Fibroblast of the aortic adventitia (primary cell): ENCODE results near the gene LRBA. TPM values are rescaled to one million over a fixed set of nuclear protein-coding genes. Genes with fewer than 3 reads are reported as not detected.

ENCODE experiments used
- DNase-seq: peaks from one replicate; pipeline ENCODE4 v3.0.0-alpha.2; 2010; ENCODE audit warnings: low read depth
- H3K4me3 ChIP-seq: 2 replicates; pipeline ENCODE4 v1.5.1; 2011; ENCODE audit warnings: low read depth, mild to moderate bottlenecking, control low read depth, low read length, moderate library complexity
- total RNA-seq: library from RNA; depleted of rRNA; stranded (reverse); fragments of >200 nt; gene quantifications from 2 replicates; pipeline ENCODE4 v1.2.3, GENCODE V29; 2012; ENCODE audit warnings: low replicate concordance
- TF ChIP-seq, protein P1 (sequence below): IDR thresholded peaks from 2 replicates; pipeline ENCODE4 v1.5.1; 2011; ENCODE audit warnings: mild to moderate bottlenecking, low read length, control low read depth, inconsistent platforms; ENCODE audit not compliant: insufficient read depth

The LRBA gene
- total RNA-seq, 1 donor: 45.8 TPM

DNA sequence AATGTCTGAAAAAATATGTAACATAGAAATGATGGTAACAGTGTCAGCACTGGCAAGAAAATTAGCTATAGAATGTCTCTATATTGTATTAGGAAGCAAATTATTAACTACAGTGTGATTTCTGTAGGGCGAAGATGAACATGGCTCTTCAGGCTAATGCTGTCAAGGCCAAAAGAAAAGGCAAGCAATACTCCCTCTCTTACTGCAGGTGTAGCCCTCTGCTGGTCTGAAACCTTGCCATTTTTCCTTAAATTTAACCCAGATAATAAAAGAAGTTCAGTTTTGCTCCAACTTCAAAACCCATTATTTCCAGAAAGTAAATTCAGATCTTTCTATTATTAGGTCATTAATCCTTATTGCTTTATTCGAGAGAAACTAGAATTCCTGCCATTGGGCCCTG lies 215.9 kb downstream of the LRBA start:
- H3K4me3 ChIP-seq: no peak overlapping the region
- peak; percentile 2 for DNase-seq
- TF ChIP-seq, protein P1, sequence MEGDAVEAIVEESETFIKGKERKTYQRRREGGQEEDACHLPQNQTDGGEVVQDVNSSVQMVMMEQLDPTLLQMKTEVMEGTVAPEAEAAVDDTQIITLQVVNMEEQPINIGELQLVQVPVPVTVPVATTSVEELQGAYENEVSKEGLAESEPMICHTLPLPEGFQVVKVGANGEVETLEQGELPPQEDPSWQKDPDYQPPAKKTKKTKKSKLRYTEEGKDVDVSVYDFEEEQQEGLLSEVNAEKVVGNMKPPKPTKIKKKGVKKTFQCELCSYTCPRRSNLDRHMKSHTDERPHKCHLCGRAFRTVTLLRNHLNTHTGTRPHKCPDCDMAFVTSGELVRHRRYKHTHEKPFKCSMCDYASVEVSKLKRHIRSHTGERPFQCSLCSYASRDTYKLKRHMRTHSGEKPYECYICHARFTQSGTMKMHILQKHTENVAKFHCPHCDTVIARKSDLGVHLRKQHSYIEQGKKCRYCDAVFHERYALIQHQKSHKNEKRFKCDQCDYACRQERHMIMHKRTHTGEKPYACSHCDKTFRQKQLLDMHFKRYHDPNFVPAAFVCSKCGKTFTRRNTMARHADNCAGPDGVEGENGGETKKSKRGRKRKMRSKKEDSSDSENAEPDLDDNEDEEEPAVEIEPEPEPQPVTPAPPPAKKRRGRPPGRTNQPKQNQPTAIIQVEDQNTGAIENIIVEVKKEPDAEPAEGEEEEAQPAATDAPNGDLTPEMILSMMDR: peak; percentile 20

GRCh38 chr4:150794706-150795105 lies 220.4 kb downstream of the LRBA start:
- peak; percentile 4 for DNase-seq
- TF ChIP-seq, protein P1: no peak

GRCh38 chr4:150789864-150790263 lies 225.2 kb downstream of the LRBA start:
- no peak for DNase-seq
- TF ChIP-seq, protein P1: no peak
- no peak overlapping the region for H3K4me3 ChIP-seq

More at GRCh38 chr4:150794706-150795105, 220.4 kb downstream of the LRBA start:
- no peak overlapping the region for H3K4me3 ChIP-seq

- DNase-seq: no peak
- TF ChIP-seq, protein P1: no peak
- H3K4me3 ChIP-seq: no peak overlapping the region
These were observed 230.1 kb downstream of the LRBA start for GRCh38 chr4:150784939-150785338.

- DNase-seq: no peak
- no peak overlapping the region for H3K4me3 ChIP-seq
- TF ChIP-seq, protein P1: no peak
These were observed 230.8 kb downstream of the LRBA start for GRCh38 chr4:150784305-150784704.

DNA sequence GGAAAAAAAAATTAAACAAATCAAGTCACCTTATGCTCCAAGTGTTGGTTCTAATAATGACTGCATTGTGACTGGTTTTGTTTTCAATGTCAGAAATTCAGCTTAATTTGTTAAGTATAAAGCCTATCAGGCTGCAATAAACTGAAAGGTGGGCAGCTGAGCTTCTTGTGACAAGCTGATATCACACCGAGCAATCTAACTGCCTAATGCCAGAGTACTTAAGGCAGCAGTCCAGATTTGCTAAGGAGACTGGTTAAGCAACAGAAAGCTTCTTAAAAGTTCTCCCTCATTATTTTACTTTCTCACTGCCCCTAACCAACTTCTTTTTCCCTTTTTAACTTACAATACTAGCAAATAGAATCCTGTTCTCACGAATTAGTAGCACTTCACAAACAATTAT lies 232.2 kb downstream of the LRBA start:
- TF ChIP-seq, protein P1: no peak

GRCh38 chr4:150782311-150782710 lies 232.8 kb downstream of the LRBA start:
- TF ChIP-seq, protein P1: no peak
- DNase-seq: peak; percentile 13

More for the DNA sequence above, 232.2 kb downstream of the LRBA start:
- peak; percentile 34 for DNase-seq
- H3K4me3 ChIP-seq: no peak overlapping the region

More at GRCh38 chr4:150782311-150782710, 232.8 kb downstream of the LRBA start:
- H3K4me3 ChIP-seq: no peak overlapping the region
